Endothelial cell of umbilical vein (primary cell): ENCODE measurements around the gene CCN2. TPM values are rescaled to one million over a fixed set of nuclear protein-coding genes. Genes with fewer than 3 reads are reported as not detected.

Experiments
- BruUV-seq: library from RNA; stranded (reverse); fragments of 400-500 nt; replicated peaks from 2 replicates; lab custom pipeline; 2021; lab: Mats Ljungman, UMichigan
- CTCF ChIA-PET: fragments of 300-600, 350-600 bp; sonication (Branson Sonifier 250); formaldehyde crosslinking; loops from one replicate; lab custom pipeline; 2021; ENCODE audit warnings: antibody characterized with exemption, inconsistent platforms; lab: Charles Lee
- POLR2A ChIA-PET: fragments of 300-600, 350-600 bp; sonication (Branson Sonifier 250); formaldehyde crosslinking; loops from one replicate; lab custom pipeline; 2021; ENCODE audit warnings: antibody characterized with exemption, inconsistent platforms; lab: Charles Lee
- DNase-seq: peaks from one replicate; pipeline ENCODE4 v3.0.0-alpha.2; 2011; ENCODE audit warnings: low read depth, low spot score
- FAIRE-seq: peaks from 2 replicates; lab custom pipeline; 2011; peaks lifted over from hg19 to GRCh38; lab: Jason Lieb, UNC
- H2AFZ ChIP-seq: 2 replicates; pipeline ENCODE4 v1.6.0; 2012; ENCODE audit warnings: low read depth, low read length, control low read depth, inconsistent platforms
- H3K27ac ChIP-seq: 2 replicates; pipeline ENCODE4 v1.5.1; 2011; ENCODE audit warnings: low read depth, mild to moderate bottlenecking, control low read depth, low read length, moderate library complexity; ENCODE audit not compliant: insufficient read depth
- H3K27me3 ChIP-seq, 2 experiments: 2 replicates each; pipeline versions ENCODE4 v1.6.0 to v1.6.1; 2011; ENCODE audit warnings: low read length in 2 of 2, mixed read lengths in 1 of 2; ENCODE audit not compliant: control insufficient read depth in 2 of 2, insufficient read depth in 2 of 2
- H3K36me3 ChIP-seq, 2 experiments: 2 replicates in 1 of 2; 3 replicates in 1 of 2; pipeline ENCODE4 v1.5.1; 2011; ENCODE audit warnings: low read length in 2 of 2, mild to moderate bottlenecking in 1 of 2, moderate library complexity in 1 of 2; ENCODE audit not compliant: control insufficient read depth in 2 of 2, insufficient read depth in 2 of 2; ENCODE audit errors: extremely low read depth in 1 of 2
- H3K4me1 ChIP-seq: 3 replicates; pipeline ENCODE4 v1.5.1; 2011; ENCODE audit warnings: mild to moderate bottlenecking, low read length; ENCODE audit not compliant: control insufficient read depth, insufficient read depth; ENCODE audit errors: extremely low read depth
- H3K4me2 ChIP-seq: 2 replicates; pipeline ENCODE4 v1.6.1; 2011; ENCODE audit warnings: low read length, control low read depth, mixed read lengths; ENCODE audit not compliant: insufficient read depth
- H3K4me3 ChIP-seq, 3 experiments: fragments of 200-600 bp in 1 of 3; sonication (generic), shearing (Covaris generic) in 1 of 3; replicated peaks in 1 of 3; 2 replicates each; pipeline ENCODE4 v1.5.1; 2011 to 2016; ENCODE audit warnings: control low read depth in 3 of 3, low read length in 3 of 3, mild to moderate bottlenecking in 2 of 3, inconsistent platforms in 1 of 3, low read depth in 1 of 3, moderate library complexity in 1 of 3; ENCODE audit not compliant: insufficient read depth in 1 of 3
- H3K79me2 ChIP-seq: 2 replicates; pipeline ENCODE4 v1.6.0; 2012; ENCODE audit warnings: low read length, inconsistent platforms; ENCODE audit not compliant: control insufficient read depth, insufficient read depth
- H3K9ac ChIP-seq: replicated peaks from 2 replicates; pipeline ENCODE3; 2011; ENCODE audit warnings: low read length, control low read depth; ENCODE audit not compliant: insufficient read depth; ENCODE audit errors: extremely low read depth
- H3K9me1 ChIP-seq: replicated peaks from 3 replicates; pipeline ENCODE4 v1.6.0; 2011; ENCODE audit warnings: mild to moderate bottlenecking, low read length; ENCODE audit not compliant: control insufficient read depth, insufficient read depth; ENCODE audit errors: extremely low read depth
- H3K9me3 ChIP-seq: replicated peaks from 2 replicates; pipeline ENCODE4 v1.5.1; 2012; ENCODE audit warnings: low read length, inconsistent platforms; ENCODE audit not compliant: control insufficient read depth, insufficient read depth
- H4K20me1 ChIP-seq: replicated peaks from 2 replicates; pipeline ENCODE3; 2011; ENCODE audit warnings: mild to moderate bottlenecking, low read length; ENCODE audit not compliant: control insufficient read depth, insufficient read depth; ENCODE audit errors: extremely low read depth
- EZH2 ChIP-seq: IDR thresholded peaks from 2 replicates; pipeline ENCODE4 v1.6.1; 2012; ENCODE audit warnings: borderline replicate concordance, low read depth, mild to moderate bottlenecking, moderate library complexity, low read length, inconsistent platforms; ENCODE audit not compliant: severe bottlenecking
- FOS ChIP-seq: IDR thresholded peaks from 2 replicates; pipeline ENCODE4 v1.6.1; 2011; ENCODE audit warnings: mild to moderate bottlenecking, low read length, moderate library complexity, borderline replicate concordance; ENCODE audit not compliant: insufficient read depth
- GATA2 ChIP-seq: IDR thresholded peaks from 2 replicates; pipeline ENCODE4 v1.7.0; 2011; ENCODE audit warnings: low read depth, mild to moderate bottlenecking, moderate library complexity, mixed read lengths, low read length; ENCODE audit not compliant: insufficient read length, insufficient read depth
- JUN ChIP-seq: IDR thresholded peaks from 2 replicates; pipeline ENCODE4 v1.6.1; 2011; ENCODE audit warnings: borderline replicate concordance, low read depth; ENCODE audit not compliant: insufficient read length, insufficient read depth
- MYC ChIP-seq: IDR thresholded peaks from one replicate; pipeline ENCODE4 v1.6.1; 2011; ENCODE audit warnings: mild to moderate bottlenecking, low read depth, low read length
- POLR2A ChIP-seq: IDR thresholded peaks from 2 replicates; pipeline ENCODE4 v1.6.1; 2012; ENCODE audit warnings: low read depth, mild to moderate bottlenecking, control low read depth, low read length
- POLR2AphosphoS5 ChIP-seq: IDR thresholded peaks from 2 replicates; pipeline ENCODE4 v1.6.1; 2012; ENCODE audit warnings: low read depth, mild to moderate bottlenecking, control low read depth, low read length, moderate library complexity; ENCODE audit not compliant: insufficient read depth
- dilution Hi-C: fragments of 300-500 bp; cut with MboI; formaldehyde crosslinking; loops from one replicate; pipeline ENCODE4 v1.15.0; 2019; ENCODE audit warnings: low sequenced_read_pairs; ENCODE audit not compliant: extremely low pct_ligation_motif_present
- intact Hi-C: fragments of 100-400 bp; cut with micrococcal nuclease; formaldehyde crosslinking; loops from one replicate; pipeline ENCODE4 v1.10.0; 2022
- polyA plus RNA-seq, 4 experiments: library from polyadenylated mRNA; depleted of rRNA in 3 of 4; stranded (reverse) in 3 of 4; unstranded in 1 of 4; fragments of >200 nt; gene quantifications; 2 replicates each; pipeline versions ENCODE4 v1.2.1 to v1.2.3, GENCODE V29; 2011 to 2012; ENCODE audit warnings: missing spikeins in 1 of 4
- total RNA-seq: library from RNA; stranded (reverse); gene quantifications from 2 replicates; pipeline ENCODE4 v1.2.3, GENCODE V29; 2021
- TF ChIP-seq, protein P1 (sequence below), 2 donors: IDR thresholded peaks; 1 replicate in 1 of 2; 2 replicates in 1 of 2; pipeline ENCODE4 v1.5.1; 2011; ENCODE audit warnings: low read length in 2 of 2, mild to moderate bottlenecking in 2 of 2, moderate library complexity in 2 of 2, control low read depth in 1 of 2, inconsistent platforms in 1 of 2, low read depth in 1 of 2; ENCODE audit not compliant: insufficient read depth in 1 of 2; ENCODE audit errors: extremely low read depth in 1 of 2
- TF ChIP-seq, protein P2 (sequence below): IDR thresholded peaks from 2 replicates; pipeline ENCODE4 v1.6.1; 2011; ENCODE audit not compliant: insufficient read depth, insufficient read length

Gene CCN2
- total and polyA plus RNA-seq, 2 donors (not counting 3 experiments of a cell fraction or from before 2014, with no cell fraction given) = 1,926 to 2,488 TPM

DNA sequence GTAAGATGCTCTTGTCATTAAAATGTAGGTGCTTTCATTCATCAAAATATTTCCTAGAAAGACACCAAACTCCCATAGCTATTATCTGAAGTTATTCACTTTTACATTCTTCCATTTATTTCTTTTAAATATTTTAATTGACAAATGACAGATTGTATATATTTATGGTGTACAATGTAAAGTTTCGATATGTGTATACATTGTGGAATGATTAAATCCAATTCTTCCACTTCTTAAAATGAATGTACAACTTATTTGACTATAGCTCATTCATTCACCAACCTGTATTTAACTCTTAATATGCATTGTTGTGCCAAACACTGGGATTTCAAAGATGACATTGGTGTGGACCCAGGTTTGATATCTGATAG, 41.0 kb downstream of the CCN2 start:
- no peak for DNase-seq
- no peak for FAIRE-seq
- ChIA-PET CTCF (interaction anchor here (0.6 to 4.2 kb wide), 33 partner anchors 8 to 574 kb away, joined by 3 to 275 read pairs (median 5); partner anchors contain the start of genes ENPP1 and MED23), POLR2A (no interaction called here)
- Histone ChIP-seq H3K79me2 (no peaks in the 10 kb centered on the region), H3K9ac (no peak overlapping the region), H3K9me3 (no peaks in the 10 kb centered on the region), H3K4me3 (no peak overlapping the region), H3K4me1 (no peaks in the 10 kb centered on the region), H3K9me1 (no peaks in the 10 kb centered on the region), H3K27ac (no peak overlapping the region), H3K36me3 (no peaks in the 10 kb centered on the region), H3K4me2 (no peak overlapping the region), H2AFZ (no peak overlapping the region), H3K27me3 (peaks cover 0 to 7% of the 10 kb centered on the region in 2 experiments), H4K20me1 (no peaks in the 10 kb centered on the region)
- BruUV-seq = no TSS peak
- no peak for TF ChIP-seq GATA2
- no peak for TF ChIP-seq FOS
- no peak for TF ChIP-seq EZH2
- TF ChIP-seq POLR2A = no peak
- TF ChIP-seq, protein P1, sequence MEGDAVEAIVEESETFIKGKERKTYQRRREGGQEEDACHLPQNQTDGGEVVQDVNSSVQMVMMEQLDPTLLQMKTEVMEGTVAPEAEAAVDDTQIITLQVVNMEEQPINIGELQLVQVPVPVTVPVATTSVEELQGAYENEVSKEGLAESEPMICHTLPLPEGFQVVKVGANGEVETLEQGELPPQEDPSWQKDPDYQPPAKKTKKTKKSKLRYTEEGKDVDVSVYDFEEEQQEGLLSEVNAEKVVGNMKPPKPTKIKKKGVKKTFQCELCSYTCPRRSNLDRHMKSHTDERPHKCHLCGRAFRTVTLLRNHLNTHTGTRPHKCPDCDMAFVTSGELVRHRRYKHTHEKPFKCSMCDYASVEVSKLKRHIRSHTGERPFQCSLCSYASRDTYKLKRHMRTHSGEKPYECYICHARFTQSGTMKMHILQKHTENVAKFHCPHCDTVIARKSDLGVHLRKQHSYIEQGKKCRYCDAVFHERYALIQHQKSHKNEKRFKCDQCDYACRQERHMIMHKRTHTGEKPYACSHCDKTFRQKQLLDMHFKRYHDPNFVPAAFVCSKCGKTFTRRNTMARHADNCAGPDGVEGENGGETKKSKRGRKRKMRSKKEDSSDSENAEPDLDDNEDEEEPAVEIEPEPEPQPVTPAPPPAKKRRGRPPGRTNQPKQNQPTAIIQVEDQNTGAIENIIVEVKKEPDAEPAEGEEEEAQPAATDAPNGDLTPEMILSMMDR (IDR thresholded peaks at IDR 0.05; ENCODE audit: extremely low read depth in 1 of 2, insufficient read depth in 1 of 2, low read depth in 1 of 2, low read length in 2 of 2) = no peak
- TF ChIP-seq, protein P2, sequence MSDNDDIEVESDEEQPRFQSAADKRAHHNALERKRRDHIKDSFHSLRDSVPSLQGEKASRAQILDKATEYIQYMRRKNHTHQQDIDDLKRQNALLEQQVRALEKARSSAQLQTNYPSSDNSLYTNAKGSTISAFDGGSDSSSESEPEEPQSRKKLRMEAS = no peak
- no peak for TF ChIP-seq POLR2AphosphoS5
- no peak for TF ChIP-seq JUN
- TF ChIP-seq MYC = no peak
- dilution Hi-C loops (no loop called here), intact Hi-C loops (loop anchor here (1.0 to 2.0 kb wide), 2 partner anchors 127 to 216 kb away; no protein-coding TSS in a partner anchor)
